Rectal smooth muscle tissue (tissue), 1 donor: ENCODE results near the gene ALDH1L1.

ENCODE experiments used
- H3K27ac ChIP-seq: one replicate; pipeline ENCODE4 v1.7.0; 2013; ENCODE audit warnings: low read depth, low read length, inconsistent platforms
- H3K27me3 ChIP-seq: one replicate; pipeline ENCODE4 v1.7.0; 2013; ENCODE audit warnings: low read length; ENCODE audit not compliant: control insufficient read depth, insufficient read depth
- H3K36me3 ChIP-seq: one replicate; pipeline ENCODE4 v1.7.0; 2013; ENCODE audit warnings: low read length; ENCODE audit not compliant: control insufficient read depth, insufficient read depth
- H3K4me1 ChIP-seq: one replicate; pipeline ENCODE4 v1.7.0; 2013; ENCODE audit warnings: low read length; ENCODE audit not compliant: control insufficient read depth, insufficient read depth
- H3K4me3 ChIP-seq: one replicate; pipeline ENCODE4 v1.7.0; 2013; ENCODE audit warnings: low read length
- H3K9ac ChIP-seq: one replicate; pipeline ENCODE4 v1.7.0; 2013; ENCODE audit warnings: low read length

Gene ALDH1L1

GRCh38 chr3:126126811-126127431, 53.5 kb downstream of the ALDH1L1 start:
- Histone ChIP-seq H3K9ac (no peak overlapping the region), H3K27me3 (no peaks in the 10 kb centered on the region), H3K4me3 (no peak overlapping the region), H3K27ac (no peak overlapping the region), H3K4me1 (no peaks in the 10 kb centered on the region), H3K36me3 (no peaks in the 10 kb centered on the region)

GRCh38 chr3:126126286-126126685, 54.1 kb downstream of the ALDH1L1 start:
- Histone ChIP-seq H3K4me1 (no peaks in the 10 kb centered on the region), H3K36me3 (no peaks in the 10 kb centered on the region), H3K4me3 (no peak overlapping the region), H3K27me3 (no peaks in the 10 kb centered on the region), H3K9ac (no peak overlapping the region), H3K27ac (no peak overlapping the region)

GRCh38 chr3:126125781-126126251, 54.6 kb downstream of the ALDH1L1 start:
- no peaks in the 10 kb centered on the region for H3K36me3 ChIP-seq
- no peaks in the 10 kb centered on the region for H3K4me1 ChIP-seq
- H3K27ac ChIP-seq, result no peak overlapping the region
- H3K9ac ChIP-seq, result no peak overlapping the region
- no peak overlapping the region for H3K4me3 ChIP-seq
- no peaks in the 10 kb centered on the region for H3K27me3 ChIP-seq

- H3K36me3 ChIP-seq, result no peaks in the 10 kb centered on the region
- no peaks in the 10 kb centered on the region for H3K27me3 ChIP-seq
- no peak overlapping the region for H3K27ac ChIP-seq
- H3K4me1 ChIP-seq, result no peaks in the 10 kb centered on the region
- H3K4me3 ChIP-seq, result no peak overlapping the region
- H3K9ac ChIP-seq, result no peak overlapping the region
These were observed 55.0 kb downstream of the ALDH1L1 start for GRCh38 chr3:126125341-126125740.

GRCh38 chr3:126124896-126125295, 55.5 kb downstream of the ALDH1L1 start:
- H3K4me1 ChIP-seq, result no peaks in the 10 kb centered on the region
- H3K4me3 ChIP-seq, result no peak overlapping the region
- no peak overlapping the region for H3K9ac ChIP-seq
- no peaks in the 10 kb centered on the region for H3K27me3 ChIP-seq
- H3K36me3 ChIP-seq, result no peaks in the 10 kb centered on the region
- H3K27ac ChIP-seq, result no peak overlapping the region

GRCh38 chr3:126124148-126124868, 56.1 kb downstream of the ALDH1L1 start:
- H3K27me3 ChIP-seq, result no peaks in the 10 kb centered on the region
- no peaks in the 10 kb centered on the region for H3K4me1 ChIP-seq
- H3K36me3 ChIP-seq, result no peaks in the 10 kb centered on the region
- H3K9ac ChIP-seq, result no peak overlapping the region
- H3K4me3 ChIP-seq, result no peak overlapping the region
- H3K27ac ChIP-seq, result no peak overlapping the region

GRCh38 chr3:126121632-126122031, 58.8 kb downstream of the ALDH1L1 start:
- no peak overlapping the region for H3K9ac ChIP-seq
- no peaks in the 10 kb centered on the region for H3K36me3 ChIP-seq
- H3K4me1 ChIP-seq, result no peaks in the 10 kb centered on the region
- no peak overlapping the region for H3K27ac ChIP-seq
- no peaks in the 10 kb centered on the region for H3K27me3 ChIP-seq
- no peak overlapping the region for H3K4me3 ChIP-seq

- Histone ChIP-seq H3K27me3 (no peaks in the 10 kb centered on the region), H3K36me3 (no peaks in the 10 kb centered on the region), H3K4me1 (no peaks in the 10 kb centered on the region), H3K9ac (no peak overlapping the region), H3K4me3 (no peak overlapping the region), H3K27ac (no peak overlapping the region)
These were observed 59.3 kb downstream of the ALDH1L1 start for GRCh38 chr3:126121074-126121473.

- H3K4me1 ChIP-seq, result no peaks in the 10 kb centered on the region
- H3K27me3 ChIP-seq, result no peaks in the 10 kb centered on the region
- H3K9ac ChIP-seq, result no peak overlapping the region
- H3K27ac ChIP-seq, result no peak overlapping the region
- H3K4me3 ChIP-seq, result no peak overlapping the region
- no peaks in the 10 kb centered on the region for H3K36me3 ChIP-seq
These were observed 60.4 kb downstream of the ALDH1L1 start for GRCh38 chr3:126119976-126120375.

GRCh38 chr3:126119008-126119675, 61.2 kb downstream of the ALDH1L1 start:
- Histone ChIP-seq H3K27ac (no peak overlapping the region), H3K4me3 (no peak overlapping the region), H3K9ac (no peak overlapping the region), H3K36me3 (no peaks in the 10 kb centered on the region), H3K27me3 (no peaks in the 10 kb centered on the region), H3K4me1 (no peaks in the 10 kb centered on the region)

- H3K27me3 ChIP-seq, result no peaks in the 10 kb centered on the region
- H3K36me3 ChIP-seq, result no peaks in the 10 kb centered on the region
- no peaks in the 10 kb centered on the region for H3K4me1 ChIP-seq
- H3K9ac ChIP-seq, result no peak overlapping the region
- no peak overlapping the region for H3K27ac ChIP-seq
- no peak overlapping the region for H3K4me3 ChIP-seq
These were observed 61.8 kb downstream of the ALDH1L1 start for GRCh38 chr3:126118591-126118990.

- Histone ChIP-seq H3K4me3 (no peak overlapping the region), H3K27ac (no peak overlapping the region), H3K27me3 (no peaks in the 10 kb centered on the region), H3K36me3 (no peaks in the 10 kb centered on the region), H3K4me1 (no peaks in the 10 kb centered on the region), H3K9ac (no peak overlapping the region)
These were observed 62.6 kb downstream of the ALDH1L1 start for GRCh38 chr3:126117786-126118185.
